Activated CD8-positive, alpha-beta memory T cell treated with anti-CD3 and anti-CD28 coated beads for 1 hour (primary cell): ENCODE measurements around the gene BDH1.

Experiments
- DNase-seq, 2 donors: peaks; one replicate each; pipeline ENCODE4 v3.0.0-alpha.2; 2020; ENCODE audit warnings: low read depth in 1 of 2; ENCODE audit errors: extremely low read depth in 1 of 2

The BDH1 gene

GRCh38 chr3:197465197-197465995, 90.4 kb downstream of the BDH1 start:
- DNase-seq = no peak

- DNase-seq = no peak
Observed at GRCh38 chr3:197464794-197465193, 91.0 kb downstream of the BDH1 start.

- no peak for DNase-seq
Observed at GRCh38 chr3:197463279-197463678, 92.5 kb downstream of the BDH1 start.

GRCh38 chr3:197462808-197463207, 93.0 kb downstream of the BDH1 start:
- no peak for DNase-seq

- no peak for DNase-seq
Observed at GRCh38 chr3:197460639-197461038, 95.1 kb downstream of the BDH1 start.

DNA sequence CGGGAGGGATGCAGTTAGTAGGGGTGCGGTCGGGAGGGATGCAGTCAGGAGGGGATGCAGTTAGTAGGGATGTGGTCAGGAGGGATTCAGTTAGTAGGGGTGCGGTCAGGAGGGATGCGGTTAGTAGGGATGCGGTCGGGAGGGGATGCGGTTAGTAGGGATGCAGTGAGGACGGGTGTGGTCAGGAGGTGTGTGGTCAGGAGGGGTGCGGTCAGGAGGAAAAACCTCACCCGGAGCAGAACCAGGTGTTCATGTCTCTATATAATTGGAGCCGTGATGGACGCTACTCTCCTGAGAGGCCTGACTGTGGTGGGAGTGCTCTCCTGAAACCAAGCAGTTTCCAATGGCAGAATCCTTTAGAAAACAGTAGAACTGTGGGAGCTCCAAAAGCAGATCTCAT, 95.8 kb downstream of the BDH1 start:
- DNase-seq = no peak
